Prostate gland (tissue), 2 donors: Measurements from ENCODE around the gene STXBP6. TPM values are rescaled to one million over a fixed set of nuclear protein-coding genes. Genes with fewer than 3 reads are reported as not detected.

Experiments used
- DNase-seq: peaks from one replicate; pipeline ENCODE4 v3.0.0-alpha.2; 2019; ENCODE audit warnings: low spot score
- H3K27ac ChIP-seq, 2 donors: fragments of 200-600 bp; sonication (generic); 2 replicates each; pipeline ENCODE4 v1.5.1; 2017 to 2019
- H3K27me3 ChIP-seq: fragments of 200-600 bp; sonication (generic); replicated peaks from 2 replicates; pipeline ENCODE4 v1.5.1; 2019; ENCODE audit not compliant: insufficient read depth
- H3K36me3 ChIP-seq, 2 donors: fragments of 200-600 bp; sonication (generic); 1 replicate in 1 of 2; 2 replicates in 1 of 2; pipeline versions ENCODE4 v1.5.1 to v1.8.1; 2017 to 2019
- H3K4me1 ChIP-seq: fragments of 200-600 bp; sonication (generic); replicated peaks from 2 replicates; pipeline ENCODE4 v1.5.1; 2019
- H3K4me3 ChIP-seq, 2 donors: fragments of 200-600 bp; sonication (generic); 2 replicates each; pipeline ENCODE4 v1.5.1; 2017 to 2019
- H3K9me3 ChIP-seq: fragments of 200-600 bp; sonication (generic); 2 replicates; pipeline ENCODE4 v1.5.1; 2017
- CTCF ChIP-seq, 4 experiments: fragments of 200-600 bp in 2 of 4; fragments of 450-650 bp in 2 of 4; sonication (generic) in 2 of 4; IDR thresholded peaks; 1 replicate in 3 of 4; 2 replicates in 1 of 4; pipeline ENCODE4 v1.5.1; 2016 to 2019; ENCODE audit warnings: antibody characterized with exemption in 4 of 4, mild to moderate bottlenecking in 2 of 4, moderate library complexity in 2 of 4
- POLR2A ChIP-seq: fragments of 450-650 bp; IDR thresholded peaks from one replicate; pipeline ENCODE4 v1.6.1; 2016; ENCODE audit warnings: antibody characterized with exemption, mild to moderate bottlenecking
- POLR2AphosphoS5 ChIP-seq: sonication (generic); formaldehyde crosslinking; IDR thresholded peaks from one replicate; pipeline ENCODE4 v1.6.1; 2017; ENCODE audit warnings: antibody characterized with exemption
- WGBS: methylation state at CpG from one replicate; pipeline ENCODE4 v1.1.5; 2018; 5-methylcytosine and 5-hydroxymethylcytosine counted together
- intact Hi-C: fragments of 100-400 bp; cut with DNase I; formaldehyde crosslinking; loops from one replicate; pipeline ENCODE4 v1.14.2; 2022
- total RNA-seq, 2 donors: library from RNA; depleted of rRNA; stranded (reverse); fragments of >200 nt; gene quantifications; one replicate each; pipeline ENCODE4 v1.1.0, GENCODE V29; 2016

STXBP6 gene
- total RNA-seq, 2 donors from 2014 or later, result 12.4 to 32.3 TPM

GRCh38 chr14:24988760-24989159 is 61.2 kb downstream of the STXBP6 start:
- intact Hi-C loops, result no loop called here
- 72% methylated on average over 5 of the region's 5 CpGs for WGBS
- H3K36me3 ChIP-seq, result no peaks in the 10 kb centered on the region
- no peaks in the 10 kb centered on the region for H3K9me3 ChIP-seq
- no peaks in the 10 kb centered on the region for H3K27me3 ChIP-seq
- H3K27ac ChIP-seq, result no peak overlapping the region
- no peaks in the 10 kb centered on the region for H3K4me1 ChIP-seq
- TF ChIP-seq POLR2AphosphoS5 (no peak), POLR2A (no peak), CTCF (IDR thresholded peaks at IDR 0.05) (no peak)
- no peak for DNase-seq
- no peak overlapping the region for H3K4me3 ChIP-seq

DNA sequence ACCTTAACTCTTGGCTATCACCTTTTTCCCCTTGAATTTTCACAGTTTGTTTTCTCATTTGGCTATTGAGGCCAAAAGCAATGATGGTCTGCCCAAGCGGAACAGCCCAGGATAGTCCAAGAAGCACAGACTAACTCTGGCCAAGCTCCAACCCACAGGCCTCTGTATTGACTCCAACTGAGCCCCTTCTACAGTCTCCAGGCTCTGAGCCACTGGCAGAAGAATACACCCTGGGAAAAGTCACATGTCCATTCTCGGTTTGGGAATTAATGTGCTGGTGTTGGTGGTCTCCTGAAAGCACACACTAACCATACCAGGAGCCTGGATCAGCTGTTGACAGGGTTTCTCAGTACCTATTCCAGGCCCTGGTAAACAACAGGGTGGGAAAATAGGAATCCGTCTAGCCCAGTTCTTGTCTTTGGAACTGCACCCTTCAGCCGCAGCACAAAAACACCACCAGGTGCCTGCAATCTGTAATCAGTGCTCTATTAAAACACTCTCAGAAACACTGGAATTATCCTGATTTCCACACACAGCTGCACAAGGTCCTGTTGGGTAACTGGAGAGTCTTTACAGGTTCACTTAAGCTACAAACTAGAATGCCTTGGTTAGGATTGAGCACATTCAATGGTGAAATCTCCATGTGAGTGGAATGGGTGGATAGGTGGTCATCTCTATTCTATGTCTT is 63.6 kb downstream of the STXBP6 start:
- TF ChIP-seq POLR2AphosphoS5 (no peak), POLR2A (no peak), CTCF (IDR thresholded peaks at IDR 0.05) (no peak)
- no peak for DNase-seq

DNA sequence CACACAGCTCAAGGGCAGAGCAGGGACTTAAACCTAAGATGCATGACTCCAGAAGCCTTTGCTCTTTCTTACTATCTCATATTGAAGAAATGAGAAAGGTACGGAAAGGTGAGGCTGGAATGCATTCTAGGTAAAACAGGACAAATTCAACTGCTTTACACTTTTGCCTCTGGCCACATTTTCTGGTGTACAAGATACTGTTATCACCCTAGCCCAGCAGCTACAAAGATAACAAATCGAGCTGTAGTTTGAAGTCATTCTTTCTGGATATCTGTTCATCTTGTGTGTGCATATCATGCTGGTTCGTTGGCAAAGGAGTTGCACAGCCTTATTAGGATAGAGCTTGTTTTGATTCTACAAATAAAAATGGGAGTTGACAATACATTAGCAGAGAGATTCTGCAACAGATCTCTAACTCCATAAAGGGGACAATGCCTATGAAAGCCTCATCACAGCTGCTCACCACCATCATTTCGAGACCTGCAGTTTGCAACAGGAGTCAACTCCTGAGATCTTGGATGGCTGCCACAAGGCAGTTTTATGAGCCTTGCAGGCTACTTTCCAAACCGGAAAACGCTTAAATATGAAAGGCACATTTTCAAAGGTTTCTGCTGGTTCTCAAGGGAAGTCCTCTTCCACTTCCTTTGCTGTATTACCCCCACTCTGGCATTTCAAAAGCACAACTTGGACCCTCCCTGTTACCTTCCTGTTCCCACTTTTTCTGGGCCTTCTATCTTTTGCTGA is 64.9 kb downstream of the STXBP6 start:
- peak; percentile 73 for DNase-seq
- no peak overlapping the region for H3K4me3 ChIP-seq
- H3K27me3 ChIP-seq, result no peaks in the 10 kb centered on the region
- no peaks in the 10 kb centered on the region for H3K4me1 ChIP-seq
- H3K9me3 ChIP-seq, result no peaks in the 10 kb centered on the region
- TF ChIP-seq POLR2AphosphoS5 (peak; percentile 68), CTCF (IDR thresholded peaks at IDR 0.05) (no peak), POLR2A (no peak)
- H3K27ac ChIP-seq, result peak overlapping the region; percentile 47 to 57
- intact Hi-C loops, result no loop called here
- WGBS, result 12% methylated on average over 6 of the region's 6 CpGs
- no peaks in the 10 kb centered on the region for H3K36me3 ChIP-seq

More for the DNA sequence above, 63.6 kb downstream of the STXBP6 start:
- Histone ChIP-seq H3K36me3 (no peaks in the 10 kb centered on the region), H3K27ac (no peak overlapping the region), H3K27me3 (no peaks in the 10 kb centered on the region), H3K9me3 (no peaks in the 10 kb centered on the region), H3K4me1 (no peaks in the 10 kb centered on the region), H3K4me3 (no peak overlapping the region)
- intact Hi-C loops, result no loop called here
- 84% methylated on average over 4 of the region's 4 CpGs for WGBS

GRCh38 chr14:24982472-24983155 is 67.3 kb downstream of the STXBP6 start:
- DNase-seq, result peak; percentile 25
- WGBS, result 32% methylated on average over 6 of the region's 6 CpGs
- Histone ChIP-seq H3K36me3 (no peaks in the 10 kb centered on the region), H3K9me3 (no peaks in the 10 kb centered on the region), H3K27me3 (no peaks in the 10 kb centered on the region), H3K4me3 (no peak overlapping the region), H3K27ac (peak overlapping the region; percentile 59), H3K4me1 (no peaks in the 10 kb centered on the region)
- TF ChIP-seq CTCF (IDR thresholded peaks at IDR 0.05), result no peak
- TF ChIP-seq POLR2A, result no peak
- TF ChIP-seq POLR2AphosphoS5, result peak; percentile 86
- intact Hi-C loops, result no loop called here
